OCI-LY3 (cell line): ENCODE results near the gene ZNF394.

Experiments
- EZH2phosphoT487 ChIP-seq: fragments of 200-600 bp; shearing (Covaris generic); IDR thresholded peaks from 2 replicates; pipeline ENCODE4 v1.6.1; 2018; ENCODE audit warnings: antibody characterized with exemption, mixed run types, low read depth
- TF ChIP-seq, protein P1 (sequence below): fragments of 200-600, 300-600 bp; sonication (generic); IDR thresholded peaks from 2 replicates; pipeline ENCODE4 v1.5.1; 2014; ENCODE audit warnings: antibody characterized with exemption, low read length, low read depth

DNA sequence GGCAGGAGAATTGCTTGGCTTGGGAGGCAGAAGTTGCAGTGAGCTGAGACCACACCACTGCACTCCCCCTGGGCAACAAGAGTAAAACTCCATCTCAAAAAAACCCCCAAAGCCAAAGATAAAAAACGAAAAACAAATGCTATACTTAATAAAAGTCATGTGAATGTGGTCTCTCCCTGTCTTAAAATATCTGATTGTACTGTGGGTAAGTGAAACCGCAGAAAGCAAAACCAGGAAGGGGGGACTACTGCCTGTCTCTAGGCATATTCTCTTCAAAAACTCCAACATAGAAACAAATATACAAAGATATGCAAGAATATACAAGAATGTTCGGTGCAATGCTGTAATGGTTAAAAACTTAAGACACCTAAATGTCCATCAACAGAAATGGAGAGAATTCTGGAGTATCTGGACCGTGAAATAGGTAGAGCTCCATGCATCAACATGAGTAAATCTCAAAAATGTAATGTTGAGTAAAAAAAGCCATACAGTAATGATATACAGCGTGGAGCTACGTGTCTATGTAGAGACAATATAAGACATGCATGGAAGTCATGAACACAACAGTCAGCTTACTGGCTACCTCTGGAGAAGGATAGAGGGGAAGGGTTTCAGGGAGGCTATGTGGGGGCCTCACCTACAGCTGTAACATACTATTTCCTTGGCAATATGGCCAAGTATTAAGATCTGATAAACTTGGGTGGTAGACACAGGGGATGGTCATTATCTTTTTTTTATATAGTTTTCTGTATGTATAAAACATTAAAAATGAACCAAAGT lies 2.1 kb downstream of the ZNF394 start:
- TF ChIP-seq, protein P1, sequence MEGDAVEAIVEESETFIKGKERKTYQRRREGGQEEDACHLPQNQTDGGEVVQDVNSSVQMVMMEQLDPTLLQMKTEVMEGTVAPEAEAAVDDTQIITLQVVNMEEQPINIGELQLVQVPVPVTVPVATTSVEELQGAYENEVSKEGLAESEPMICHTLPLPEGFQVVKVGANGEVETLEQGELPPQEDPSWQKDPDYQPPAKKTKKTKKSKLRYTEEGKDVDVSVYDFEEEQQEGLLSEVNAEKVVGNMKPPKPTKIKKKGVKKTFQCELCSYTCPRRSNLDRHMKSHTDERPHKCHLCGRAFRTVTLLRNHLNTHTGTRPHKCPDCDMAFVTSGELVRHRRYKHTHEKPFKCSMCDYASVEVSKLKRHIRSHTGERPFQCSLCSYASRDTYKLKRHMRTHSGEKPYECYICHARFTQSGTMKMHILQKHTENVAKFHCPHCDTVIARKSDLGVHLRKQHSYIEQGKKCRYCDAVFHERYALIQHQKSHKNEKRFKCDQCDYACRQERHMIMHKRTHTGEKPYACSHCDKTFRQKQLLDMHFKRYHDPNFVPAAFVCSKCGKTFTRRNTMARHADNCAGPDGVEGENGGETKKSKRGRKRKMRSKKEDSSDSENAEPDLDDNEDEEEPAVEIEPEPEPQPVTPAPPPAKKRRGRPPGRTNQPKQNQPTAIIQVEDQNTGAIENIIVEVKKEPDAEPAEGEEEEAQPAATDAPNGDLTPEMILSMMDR = no peak
- no peak for TF ChIP-seq EZH2phosphoT487
